Measurements from ENCODE around the gene MCMBP.

Gene MCMBP

GRCh38 chr10:119783665-119784027 is 89.0 kb downstream of the MCMBP start:
- no peak for DNase-seq (ENCODE audit: low spot score)

GRCh38 chr10:119782981-119783664 is 89.5 kb downstream of the MCMBP start:
- no peak for DNase-seq (ENCODE audit: low spot score)

- no peak for DNase-seq (ENCODE audit: low spot score)
These were observed 91.1 kb downstream of the MCMBP start for GRCh38 chr10:119781498-119781897.

- no peak for DNase-seq (ENCODE audit: low spot score)
These were observed 91.7 kb downstream of the MCMBP start for GRCh38 chr10:119780879-119781480.
